Thyroid gland (tissue), 4 donors: ENCODE data around the gene TCP11. TPM values are rescaled to one million over a fixed set of nuclear protein-coding genes. Genes with fewer than 3 reads are reported as not detected.

Source experiments
- DNase-seq, 2 donors: peaks; one replicate each; pipeline ENCODE4 v3.0.0-alpha.2; 2019
- H3K27ac ChIP-seq, 3 donors: fragments of 200-600 bp; sonication (generic); 1 replicate in 2 of 3; 2 replicates in 1 of 3; pipeline ENCODE4 v1.5.1; 2016 to 2019; ENCODE audit warnings: mild to moderate bottlenecking in 1 of 3, moderate library complexity in 1 of 3
- H3K27me3 ChIP-seq: fragments of 200-600 bp; sonication (generic); one replicate; pipeline ENCODE4 v1.5.1; 2019
- H3K36me3 ChIP-seq, 2 donors: fragments of 200-600 bp; sonication (generic); one replicate each; pipeline ENCODE4 v1.5.1; 2016 to 2019
- H3K4me1 ChIP-seq, 2 donors: fragments of 200-600 bp; sonication (generic); one replicate each; pipeline ENCODE4 v1.5.1; 2017 to 2019
- H3K4me3 ChIP-seq, 3 donors: fragments of 200-600 bp; sonication (generic); replicated peaks in 1 of 3; 1 replicate in 2 of 3; 2 replicates in 1 of 3; pipeline ENCODE4 v1.5.1; 2016; ENCODE audit warnings: mild to moderate bottlenecking in 1 of 3
- H3K9me3 ChIP-seq: fragments of 200-600 bp; sonication (generic); one replicate; pipeline ENCODE4 v1.5.1; 2017
- POLR2A ChIP-seq, 2 donors: fragments of 450-650 bp; IDR thresholded peaks; one replicate each; pipeline ENCODE4 v1.6.1; 2017; ENCODE audit warnings: antibody characterized with exemption in 2 of 2, mild to moderate bottlenecking in 2 of 2, moderate library complexity in 1 of 2
- WGBS, 2 donors: methylation state at CpG; one replicate each; pipeline ENCODE4 v1.1.5; 2017; 5-methylcytosine and 5-hydroxymethylcytosine counted together
- intact Hi-C: fragments of 100-400 bp; cut with DNase I; formaldehyde crosslinking; loops from one replicate; pipeline ENCODE4 v1.15.1; 2023
- total RNA-seq, 4 donors: library from RNA; depleted of rRNA; stranded (reverse); fragments of >200 nt; gene quantifications; one replicate each; pipeline ENCODE4 v1.2.3, GENCODE V29; 2016
- TF ChIP-seq, protein P1 (sequence below), 6 experiments: fragments of 200-600 bp in 3 of 6; fragments of 450-650 bp in 3 of 6; sonication (generic) in 3 of 6; IDR thresholded peaks; one replicate each; pipeline ENCODE4 v1.5.1; 2016 to 2019; ENCODE audit warnings: antibody characterized with exemption in 6 of 6, mild to moderate bottlenecking in 2 of 6, inconsistent platforms in 1 of 6, moderate library complexity in 1 of 6

TCP11 gene
- total RNA-seq, 4 donors from 2014 or later: 1.0 to 2.8 TPM; not detected in 2

DNA sequence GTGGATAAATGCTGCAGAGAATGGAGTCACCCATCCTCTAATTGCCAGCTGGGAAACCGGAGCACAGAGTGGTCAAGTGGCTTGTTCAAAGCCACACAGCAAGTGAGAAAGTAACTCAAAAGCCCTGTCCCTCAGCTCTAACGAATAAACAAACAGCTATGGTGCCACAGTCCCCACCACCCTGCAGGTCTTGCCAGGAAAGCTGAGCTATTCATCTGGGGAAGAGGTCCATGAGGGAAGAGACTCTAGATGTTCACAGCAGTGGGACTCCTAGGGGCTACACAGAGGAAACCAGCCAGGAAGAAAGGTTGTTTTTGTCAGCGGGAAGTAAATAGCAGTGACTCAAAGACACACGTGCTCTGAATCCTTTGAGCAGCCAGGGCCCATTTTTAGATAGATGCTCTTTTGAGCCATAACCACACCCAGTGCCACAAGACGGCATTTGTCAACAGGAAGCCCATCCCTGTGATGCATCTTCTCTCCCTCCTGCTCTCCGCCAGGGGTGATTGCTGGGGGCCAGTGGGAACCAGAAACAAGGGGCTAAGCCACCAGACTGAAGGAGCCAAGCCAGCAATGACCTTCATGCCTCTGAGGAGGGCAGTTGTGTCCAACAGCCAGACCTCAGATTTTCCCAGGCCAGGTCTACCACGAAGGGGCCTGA is 32.4 kb upstream of the TCP11 start:
- Histone ChIP-seq H3K36me3 (no peaks in the 10 kb centered on the region), H3K4me3 (no peak overlapping the region), H3K4me1 (peaks cover 8 to 19% of the 10 kb centered on the region in 2 donors), H3K27ac (no peak overlapping the region), H3K27me3 (no peaks in the 10 kb centered on the region), H3K9me3 (no peaks in the 10 kb centered on the region)
- intact Hi-C loops: no loop called here
- no peak for DNase-seq
- TF ChIP-seq POLR2A (IDR thresholded peaks at IDR 0.05): no peak
- TF ChIP-seq, protein P1, sequence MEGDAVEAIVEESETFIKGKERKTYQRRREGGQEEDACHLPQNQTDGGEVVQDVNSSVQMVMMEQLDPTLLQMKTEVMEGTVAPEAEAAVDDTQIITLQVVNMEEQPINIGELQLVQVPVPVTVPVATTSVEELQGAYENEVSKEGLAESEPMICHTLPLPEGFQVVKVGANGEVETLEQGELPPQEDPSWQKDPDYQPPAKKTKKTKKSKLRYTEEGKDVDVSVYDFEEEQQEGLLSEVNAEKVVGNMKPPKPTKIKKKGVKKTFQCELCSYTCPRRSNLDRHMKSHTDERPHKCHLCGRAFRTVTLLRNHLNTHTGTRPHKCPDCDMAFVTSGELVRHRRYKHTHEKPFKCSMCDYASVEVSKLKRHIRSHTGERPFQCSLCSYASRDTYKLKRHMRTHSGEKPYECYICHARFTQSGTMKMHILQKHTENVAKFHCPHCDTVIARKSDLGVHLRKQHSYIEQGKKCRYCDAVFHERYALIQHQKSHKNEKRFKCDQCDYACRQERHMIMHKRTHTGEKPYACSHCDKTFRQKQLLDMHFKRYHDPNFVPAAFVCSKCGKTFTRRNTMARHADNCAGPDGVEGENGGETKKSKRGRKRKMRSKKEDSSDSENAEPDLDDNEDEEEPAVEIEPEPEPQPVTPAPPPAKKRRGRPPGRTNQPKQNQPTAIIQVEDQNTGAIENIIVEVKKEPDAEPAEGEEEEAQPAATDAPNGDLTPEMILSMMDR (IDR thresholded peaks at IDR 0.05): no peak
- WGBS, 2 donors: 82 to 86% methylated on average over 6 to 7 of the region's 7 CpGs

DNA sequence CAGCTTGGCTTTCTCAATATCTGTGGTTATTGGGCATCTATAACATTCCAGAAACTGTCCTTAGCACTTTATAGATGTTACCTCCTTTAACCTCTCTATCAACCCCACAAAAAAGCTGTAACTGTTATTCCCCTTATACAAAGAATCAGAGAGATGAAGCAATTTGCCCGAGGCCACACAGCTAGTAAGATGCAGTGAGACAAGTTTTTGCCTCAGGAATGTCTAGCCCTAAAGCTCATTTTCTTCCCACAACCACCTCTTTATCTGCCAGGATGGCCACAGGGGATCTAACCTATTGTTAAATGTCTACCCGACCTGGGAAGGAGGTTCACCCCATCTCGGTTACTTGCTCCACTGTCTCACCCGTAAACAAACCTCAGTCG is 31.9 kb upstream of the TCP11 start:
- no peak for TF ChIP-seq POLR2A (IDR thresholded peaks at IDR 0.05)
- TF ChIP-seq, protein P1 (IDR thresholded peaks at IDR 0.05): no peak
- Histone ChIP-seq H3K27ac (no peak overlapping the region), H3K4me1 (peaks cover 11 to 17% of the 10 kb centered on the region in 2 donors), H3K4me3 (no peak overlapping the region), H3K27me3 (no peaks in the 10 kb centered on the region), H3K36me3 (no peaks in the 10 kb centered on the region), H3K9me3 (no peaks in the 10 kb centered on the region)
- 89 to 91% methylated on average over 5 of the region's 5 CpGs for WGBS, 2 donors
- no peak for DNase-seq
- intact Hi-C loops: no loop called here

DNA sequence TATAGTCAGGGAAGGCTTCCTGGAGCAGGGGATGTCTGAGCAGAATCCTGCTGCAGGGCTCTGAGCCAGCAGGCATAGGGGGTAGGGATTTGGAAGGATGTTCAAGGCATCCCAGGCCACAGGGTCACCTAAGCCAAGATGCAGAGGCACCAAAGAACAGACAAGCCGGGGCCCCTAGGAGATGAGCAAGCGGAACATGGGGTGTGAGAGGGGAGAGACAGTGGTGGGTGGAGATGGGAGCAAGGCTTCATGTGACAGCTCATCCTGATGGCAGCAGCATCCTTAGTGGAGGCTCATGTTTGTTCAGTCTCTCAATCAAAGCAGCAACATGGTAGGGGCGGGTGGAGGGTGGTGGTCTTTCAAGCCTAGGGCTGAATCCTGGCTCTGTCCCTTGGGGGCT is 29.8 kb upstream of the TCP11 start:
- TF ChIP-seq POLR2A (IDR thresholded peaks at IDR 0.05): no peak
- TF ChIP-seq, protein P1 (IDR thresholded peaks at IDR 0.05): no peak
- no peaks in the 10 kb centered on the region for H3K36me3 ChIP-seq
- H3K4me3 ChIP-seq: no peak overlapping the region
- no peaks in the 10 kb centered on the region for H3K9me3 ChIP-seq
- H3K27me3 ChIP-seq: no peaks in the 10 kb centered on the region
- intact Hi-C loops: no loop called here
- H3K4me1 ChIP-seq: peaks cover 32 to 33% of the 10 kb centered on the region in 2 donors
- H3K27ac ChIP-seq: no peak overlapping the region
- WGBS, 2 donors: 96 to 98% methylated on average over 3 of the region's 3 CpGs
- DNase-seq: no peak

DNA sequence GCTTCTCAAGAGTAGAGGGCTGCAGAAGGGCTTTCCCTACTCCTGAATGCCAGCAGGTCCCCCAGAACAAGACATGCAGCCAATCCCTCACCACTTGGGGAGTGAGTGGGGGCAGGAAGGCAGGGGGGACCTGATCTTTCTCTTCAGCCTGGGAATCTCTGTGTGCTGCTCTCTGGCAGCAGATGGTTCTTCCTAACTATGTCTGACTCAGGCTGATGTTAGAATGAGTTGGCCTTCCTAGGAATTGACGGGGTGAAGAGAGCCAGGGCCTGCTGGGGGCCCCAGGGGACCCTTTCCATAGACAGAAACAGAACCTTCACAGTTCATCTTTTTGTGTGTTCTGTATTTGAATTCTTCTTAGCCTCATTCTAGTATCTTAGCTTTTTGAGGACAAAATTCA is 29.0 kb upstream of the TCP11 start:
- WGBS, 2 donors: 84 to 88% methylated on average over 1 of the region's 1 CpG
- intact Hi-C loops: no loop called here
- no peak for TF ChIP-seq POLR2A (IDR thresholded peaks at IDR 0.05)
- TF ChIP-seq, protein P1 (IDR thresholded peaks at IDR 0.05): no peak
- H3K27ac ChIP-seq: no peak overlapping the region
- no peak overlapping the region for H3K4me3 ChIP-seq
- peaks cover 39 to 40% of the 10 kb centered on the region in 2 donors for H3K4me1 ChIP-seq
- no peak for DNase-seq
- no peaks in the 10 kb centered on the region for H3K9me3 ChIP-seq
- no peaks in the 10 kb centered on the region for H3K27me3 ChIP-seq
- no peaks in the 10 kb centered on the region for H3K36me3 ChIP-seq

DNA sequence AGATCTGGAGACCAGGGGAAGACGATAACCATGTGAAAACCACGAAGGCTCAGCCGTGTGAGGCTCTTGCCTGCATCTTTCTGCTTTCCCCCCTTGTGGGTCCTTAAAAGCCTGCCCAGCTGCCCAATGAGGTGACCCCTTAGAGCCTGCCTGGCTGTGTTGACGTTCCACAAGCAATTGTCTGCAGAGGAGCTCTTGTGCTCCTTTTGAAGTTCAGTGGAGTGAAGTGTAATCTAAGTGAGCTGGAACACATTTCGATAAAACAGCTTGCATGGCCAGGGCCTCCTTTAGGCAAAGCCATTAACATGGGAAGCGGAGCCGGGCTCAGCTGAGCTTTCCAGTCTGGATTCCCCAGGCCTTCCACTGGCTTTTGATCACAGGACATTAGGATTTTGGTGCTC is 27.3 kb upstream of the TCP11 start:
- Histone ChIP-seq H3K27me3 (no peaks in the 10 kb centered on the region), H3K4me1 (peaks cover 39 to 46% of the 10 kb centered on the region in 2 donors), H3K9me3 (no peaks in the 10 kb centered on the region), H3K36me3 (no peaks in the 10 kb centered on the region), H3K4me3 (no peak overlapping the region), H3K27ac (peak overlapping the region; percentile 60 to 90 (median 81))
- peak; percentile 84 to 88 for DNase-seq
- intact Hi-C loops: no loop called here
- 13 to 43% methylated on average over 7 of the region's 7 CpGs for WGBS, 2 donors
- TF ChIP-seq POLR2A (IDR thresholded peaks at IDR 0.05): no peak
- TF ChIP-seq, protein P1 (IDR thresholded peaks at IDR 0.05): no peak
